ENCODE measurements around the gene SLC27A1.

DNA sequence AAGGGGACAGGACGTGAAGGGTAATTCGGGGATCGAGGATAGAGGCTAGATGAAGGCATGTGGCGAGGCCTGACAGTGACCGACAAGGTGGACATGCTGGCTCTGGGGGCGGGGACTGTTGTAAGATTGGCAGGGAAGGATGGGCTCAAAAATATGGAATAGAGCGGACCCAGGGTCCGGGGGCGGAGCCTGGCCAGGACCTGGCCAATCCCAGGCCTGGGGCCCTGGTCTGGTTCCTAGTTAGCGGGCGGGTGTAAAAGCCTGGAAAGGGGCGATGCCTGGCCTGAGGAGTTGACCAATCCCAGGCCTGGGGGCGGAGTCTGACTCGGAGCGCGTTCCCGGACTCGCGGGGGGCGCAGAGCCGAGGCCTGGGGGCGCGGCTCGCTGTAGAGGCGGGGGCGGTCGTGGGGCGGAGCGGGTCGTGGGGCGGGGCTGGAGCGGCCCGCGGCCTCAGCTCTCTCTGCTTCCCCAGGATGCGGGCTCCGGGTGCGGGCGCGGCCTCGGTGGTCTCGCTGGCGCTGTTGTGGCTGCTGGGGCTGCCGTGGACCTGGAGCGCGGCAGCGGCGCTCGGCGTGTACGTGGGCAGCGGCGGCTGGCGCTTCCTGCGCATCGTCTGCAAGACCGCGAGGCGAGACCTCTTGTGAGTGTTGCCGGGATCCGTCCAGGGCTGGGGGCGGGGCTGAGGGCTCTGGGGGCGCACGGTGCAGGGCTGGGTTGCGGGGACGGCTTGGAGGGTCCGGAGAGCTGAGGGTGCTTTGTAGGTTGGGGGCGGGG lies at the start of gene SLC27A1:
- no peak for TF ChIP-seq EZH2 (IDR thresholded peaks at IDR 0.05; ENCODE audit: insufficient read depth, poor library complexity, severe bottlenecking)
- no peak for TF ChIP-seq EZH2phosphoT487 (IDR thresholded peaks at IDR 0.05; ENCODE audit: insufficient read depth, low read depth)

All from GM23248 (cell line).